Glutamatergic neuron (in vitro differentiated cells): ENCODE data around the gene MTO1. TPM values are rescaled to one million over a fixed set of nuclear protein-coding genes. Genes with fewer than 3 reads are reported as not detected.

Source experiments
- DNase-seq: peaks from one replicate; pipeline ENCODE4 v3.0.0; 2022
- H3K27ac Mint-ChIP-seq: one replicate; pipeline ENCODE4 v1.8.0; 2020; ENCODE audit warnings: mild to moderate bottlenecking, mixed read lengths, inconsistent platforms; ENCODE audit not compliant: unreplicated experiment
- H3K27me3 Mint-ChIP-seq: one replicate; pipeline ENCODE4 v1.8.0; 2020; ENCODE audit warnings: mild to moderate bottlenecking, moderate library complexity, mixed read lengths, inconsistent platforms; ENCODE audit not compliant: unreplicated experiment
- H3K36me3 Mint-ChIP-seq: one replicate; pipeline ENCODE4 v1.8.0; 2020; ENCODE audit warnings: mild to moderate bottlenecking, mixed read lengths, inconsistent platforms; ENCODE audit not compliant: unreplicated experiment
- H3K4me1 Mint-ChIP-seq: one replicate; pipeline ENCODE4 v1.8.0; 2020; ENCODE audit warnings: mild to moderate bottlenecking, low read depth, mixed read lengths, inconsistent platforms; ENCODE audit not compliant: unreplicated experiment
- H3K4me3 Mint-ChIP-seq: one replicate; pipeline ENCODE4 v1.8.0; 2020; ENCODE audit warnings: mild to moderate bottlenecking, mixed read lengths, inconsistent platforms; ENCODE audit not compliant: unreplicated experiment
- H3K9me3 Mint-ChIP-seq: one replicate; pipeline ENCODE4 v1.8.0; 2020; ENCODE audit warnings: mild to moderate bottlenecking, moderate library complexity, mixed read lengths, inconsistent platforms; ENCODE audit not compliant: unreplicated experiment
- CTCF ChIP-seq: fragments of 200-600 bp; sonication (generic); IDR thresholded peaks from one replicate; pipeline ENCODE4 v1.5.0; 2021; ENCODE audit not compliant: partially characterized antibody, unreplicated experiment
- total RNA-seq: library from RNA; stranded (reverse); fragmentation: NEBNext Ultra II Directional; extraction: Animal tissue kit (Norgen Biotek cat#: 25700); gene quantifications from one replicate; pipeline ENCODE4 v1.2.1, GENCODE V29; 2021; ENCODE audit not compliant: unreplicated experiment

The MTO1 gene
- total RNA-seq, 1 donor from 2014 or later = 26.6 TPM

- Mint-ChIP-seq H3K27me3 (no peaks in the 10 kb centered on the region), H3K27ac (no peak overlapping the region), H3K4me1 (no peaks in the 10 kb centered on the region), H3K9me3 (no peaks in the 10 kb centered on the region), H3K4me3 (no peak overlapping the region), H3K36me3 (no peaks in the 10 kb centered on the region)
- DNase-seq = no peak
- TF ChIP-seq CTCF = no peak
Measured at GRCh38 chr6:73556836-73557235, 95.3 kb downstream of the MTO1 start.

Other genes starting within 250 kb of the MTO1 start
- gene KHDC1L, start 236.2 kb upstream of the MTO1 start, total RNA-seq = 2.2 TPM
- gene KHDC1, start 198.5 kb upstream of the MTO1 start, total RNA-seq = 5.8 TPM
- not detected for gene DPPA5, start 107.5 kb upstream of the MTO1 start, total RNA-seq
- gene KHDC3L, start 99.1 kb upstream of the MTO1 start, total RNA-seq = not detected
- not detected for gene OOEP, start 91.8 kb upstream of the MTO1 start, total RNA-seq
- not detected for gene DDX43, start 66.9 kb upstream of the MTO1 start, total RNA-seq
- 0.37 TPM for gene CGAS, start 9.4 kb upstream of the MTO1 start, total RNA-seq
- gene EEF1A1, start 59.3 kb downstream of the MTO1 start, total RNA-seq = 6,372 TPM
- 14.3 TPM for gene SLC17A5, start 192.3 kb downstream of the MTO1 start, total RNA-seq
- 0.49 TPM for gene CD109, start 234.5 kb downstream of the MTO1 start, total RNA-seq